HCT116 (cell line): ENCODE results near the gene CR2. TPM values are rescaled to one million over a fixed set of nuclear protein-coding genes. Genes with fewer than 3 reads are reported as not detected.

Source experiments
- ATAC-seq: fragments of 200-7000 bp; cut with Tn5 transposase; 2 replicates; pipeline ENCODE4 v1.9.1; 2020; ENCODE audit warnings: mild to moderate bottlenecking, moderate library complexity
- BruUV-seq: library from RNA; stranded (reverse); fragments of 400-500 nt; replicated peaks from 2 replicates; lab custom pipeline; 2021; lab: Mats Ljungman, UMichigan
- CTCF ChIA-PET: fragments of 300-600 bp; sonication (Branson Sonifier 250); formaldehyde crosslinking; loops from one replicate; lab custom pipeline; 2021; ENCODE audit warnings: antibody characterized with exemption; lab: Charles Lee
- POLR2A ChIA-PET: fragments of 300-600, 350-600 bp; sonication (Branson Sonifier 250); formaldehyde crosslinking; loops from one replicate; lab custom pipeline; 2021; ENCODE audit warnings: antibody characterized with exemption; lab: Charles Lee
- RAD21 ChIA-PET, 2 experiments: fragments of 300-600 bp; sonication (Branson Sonifier 250); formaldehyde crosslinking; loops; one replicate each; lab custom pipeline; 2023; ENCODE audit warnings: low total read pairs in 2 of 2; ENCODE audit not compliant: uncharacterized antibody in 2 of 2, unreplicated experiment in 2 of 2, low non-redundant PET in 1 of 2; lab: Charles Lee
- DNase-seq: peaks from one replicate; pipeline ENCODE4 v3.0.0-alpha.2; 2010; ENCODE audit warnings: low read depth, low spot score
- H2AFZ ChIP-seq: fragments of 200-600 bp; shearing (Covaris generic), sonication (generic); 2 replicates; pipeline ENCODE4 v1.6.1; 2017; ENCODE audit warnings: low read depth, mixed run types, mixed read lengths, antibody characterized with exemption, low read length; ENCODE audit not compliant: poor library complexity, severe bottlenecking
- H3K27ac ChIP-seq: 2 replicates; pipeline ENCODE4 v1.5.1; 2012; ENCODE audit warnings: low read depth, low read length
- H3K27me3 ChIP-seq: fragments of 200-600 bp; sonication (generic); 2 replicates; pipeline ENCODE4 v1.6.1; 2016; ENCODE audit warnings: mixed run types, low read length, mixed read lengths; ENCODE audit not compliant: insufficient read depth
- H3K36me3 ChIP-seq, 2 experiments: fragments of 200-500 bp in 1 of 2; fragments of 200-600 bp in 1 of 2; sonication (Bioruptor generic) in 1 of 2; sonication (generic) in 1 of 2; 2 replicates each; pipeline versions ENCODE4 v1.5.1 to v1.6.1; 2014 to 2016; ENCODE audit warnings: low read length in 2 of 2, inconsistent platforms in 1 of 2, mixed read lengths in 1 of 2, mixed run types in 1 of 2; ENCODE audit not compliant: insufficient read depth in 2 of 2, control insufficient read depth in 1 of 2
- H3K4me1 ChIP-seq, 2 experiments: fragments of 200-600 bp in 1 of 2; sonication (generic) in 1 of 2; 2 replicates each; pipeline versions ENCODE4 v1.5.1 to v1.6.1; 2012 to 2017; ENCODE audit warnings: low read length in 2 of 2, inconsistent platforms in 1 of 2, mild to moderate bottlenecking in 1 of 2, mixed read lengths in 1 of 2, mixed run types in 1 of 2, moderate library complexity in 1 of 2; ENCODE audit not compliant: insufficient read depth in 2 of 2, control insufficient read depth in 1 of 2
- H3K4me2 ChIP-seq: fragments of 200-600 bp; sonication (generic); 2 replicates; pipeline ENCODE4 v1.6.1; 2017; ENCODE audit warnings: mixed run types, low read length, mixed read lengths
- H3K4me3 ChIP-seq, 2 experiments: fragments of 200-600 bp in 1 of 2; sonication (generic) in 1 of 2; replicated peaks in 1 of 2; 2 replicates each; pipeline ENCODE4 v1.5.1; 2011 to 2016; ENCODE audit warnings: low read length in 2 of 2, control low read depth in 1 of 2, low read depth in 1 of 2, mild to moderate bottlenecking in 1 of 2, mixed read lengths in 1 of 2, mixed run types in 1 of 2
- H3K79me2 ChIP-seq: fragments of 200-600 bp; sonication (generic); 2 replicates; pipeline ENCODE4 v1.6.1; 2017; ENCODE audit warnings: mild to moderate bottlenecking, mixed run types, low read length, moderate library complexity, mixed read lengths; ENCODE audit not compliant: insufficient read depth
- H3K9ac ChIP-seq: fragments of 200-600 bp; sonication (generic); 2 replicates; pipeline ENCODE4 v1.6.1; 2016; ENCODE audit warnings: low read length, mixed read lengths
- H3K9me2 ChIP-seq: fragments of 200-600 bp; sonication (generic), shearing (Covaris generic); 2 replicates; pipeline ENCODE4 v1.6.1; 2017; ENCODE audit warnings: mixed run types, mild to moderate bottlenecking, moderate library complexity; ENCODE audit not compliant: insufficient read depth
- H3K9me3 ChIP-seq, 2 experiments: fragments of 200-500 bp in 1 of 2; fragments of 200-600 bp in 1 of 2; sonication (Bioruptor generic) in 1 of 2; sonication (generic) in 1 of 2; 2 replicates each; pipeline ENCODE4 v1.6.1; 2014 to 2017; ENCODE audit warnings: low read length in 2 of 2, mixed read lengths in 2 of 2, inconsistent platforms in 1 of 2, low read depth in 1 of 2, mild to moderate bottlenecking in 1 of 2, mixed run types in 1 of 2, moderate library complexity in 1 of 2; ENCODE audit not compliant: control insufficient read depth in 1 of 2, insufficient read depth in 1 of 2
- H4K20me1 ChIP-seq: fragments of 200-600 bp; sonication (generic), shearing (Covaris generic); 2 replicates; pipeline ENCODE4 v1.6.1; 2017; ENCODE audit warnings: mixed run types, mild to moderate bottlenecking, moderate library complexity; ENCODE audit not compliant: insufficient read depth
- CBX3 ChIP-seq: IDR thresholded peaks from 2 replicates; pipeline ENCODE4 v1.6.1; 2012; ENCODE audit warnings: low read depth
- CEBPB ChIP-seq: IDR thresholded peaks from 2 replicates; pipeline ENCODE4 v1.6.1; 2012; ENCODE audit warnings: low read depth
- EGR1 ChIP-seq: IDR thresholded peaks from 2 replicates; pipeline ENCODE4 v1.6.1; 2012; ENCODE audit warnings: low read depth
- ELF1 ChIP-seq: IDR thresholded peaks from 2 replicates; pipeline ENCODE4 v1.6.1; 2012; ENCODE audit warnings: low read depth, borderline replicate concordance
- EZH2 ChIP-seq: fragments of 200-600 bp; sonication (generic); IDR thresholded peaks from 2 replicates; pipeline ENCODE4 v1.6.1; 2017; ENCODE audit warnings: antibody characterized with exemption, mixed run types
- EZH2phosphoT487 ChIP-seq: fragments of 200-600 bp; IDR thresholded peaks from 2 replicates; pipeline ENCODE4 v1.6.1; 2018; ENCODE audit warnings: antibody characterized with exemption, borderline replicate concordance
- FOSL1 ChIP-seq: IDR thresholded peaks from 2 replicates; pipeline ENCODE4 v1.6.1; 2012; ENCODE audit warnings: low read depth
- POLR2A ChIP-seq: IDR thresholded peaks from 2 replicates; pipeline ENCODE4 v1.7.0; 2011; ENCODE audit warnings: borderline replicate concordance; ENCODE audit not compliant: insufficient read depth, insufficient read length; ENCODE audit errors: extremely low read depth
- POLR2AphosphoS5 ChIP-seq: IDR thresholded peaks from 2 replicates; pipeline ENCODE4 v1.6.1; 2011; ENCODE audit warnings: mild to moderate bottlenecking, low read depth, low read length, moderate library complexity
- RAD21 ChIP-seq: IDR thresholded peaks from 2 replicates; pipeline ENCODE4 v1.6.1; 2012; ENCODE audit warnings: low read depth, mild to moderate bottlenecking
- SIN3A ChIP-seq: IDR thresholded peaks from 2 replicates; pipeline ENCODE4 v1.6.1; 2012; ENCODE audit warnings: low read depth
- SP1 ChIP-seq: IDR thresholded peaks from 2 replicates; pipeline ENCODE4 v1.6.1; 2012; ENCODE audit warnings: low read depth
- SRF ChIP-seq: IDR thresholded peaks from 2 replicates; pipeline ENCODE4 v1.6.1; 2012; ENCODE audit warnings: low read depth
- TCF7L2 ChIP-seq: IDR thresholded peaks from 2 replicates; pipeline ENCODE4 v1.7.0; 2011; ENCODE audit warnings: borderline replicate concordance, inconsistent platforms; ENCODE audit not compliant: insufficient read depth, insufficient read length; ENCODE audit errors: extremely low read depth
- ZFX ChIP-seq: fragments of 450-650 bp; IDR thresholded peaks from 2 replicates; pipeline ENCODE4 v1.6.1; 2017
- ZNF274 ChIP-seq: fragments of 200-500 bp; sonication (Bioruptor generic); IDR thresholded peaks from 2 replicates; pipeline ENCODE4 v1.6.1; 2014; ENCODE audit warnings: mild to moderate bottlenecking, low read depth, low read length, inconsistent platforms
- intact Hi-C: fragments of 100-400 bp; cut with micrococcal nuclease; formaldehyde crosslinking; loops from 2 replicates; pipeline ENCODE4 v1.10.0; 2022
- total RNA-seq: library from RNA; stranded (reverse); gene quantifications from one replicate; pipeline ENCODE4 v1.2.1, GENCODE V29; 2021; ENCODE audit not compliant: unreplicated experiment
- TF ChIP-seq, protein P1 (sequence below), 3 experiments: fragments of 200-600 bp in 1 of 3; sonication (generic) in 1 of 3; IDR thresholded peaks in 2 of 3; conservative IDR thresholded peaks in 1 of 3; 2 replicates each; pipeline ENCODE4 v1.5.1; 2012 to 2017; ENCODE audit warnings: low read depth in 2 of 3, low read length in 2 of 3, antibody characterized with exemption in 1 of 3, borderline replicate concordance in 1 of 3, control low read depth in 1 of 3, mild to moderate bottlenecking in 1 of 3, mixed read lengths in 1 of 3, mixed run types in 1 of 3, moderate library complexity in 1 of 3; ENCODE audit not compliant: insufficient read depth in 1 of 3
- TF ChIP-seq, protein P2 (sequence below): IDR thresholded peaks from 2 replicates; pipeline ENCODE4 v1.6.1; 2011; ENCODE audit warnings: mild to moderate bottlenecking, low read length, moderate library complexity; ENCODE audit not compliant: insufficient replicate concordance; ENCODE audit errors: extremely low read depth
- TF ChIP-seq, protein P3 (sequence below): IDR thresholded peaks from 2 replicates; pipeline ENCODE4 v1.6.1; 2012
- TF ChIP-seq, protein P4 (sequence below): IDR thresholded peaks from 2 replicates; pipeline ENCODE4 v1.6.1; 2012; ENCODE audit warnings: low read depth

CR2 gene
- total RNA-seq, 1 experiment from 2014 or later = 4.0 TPM

DNA sequence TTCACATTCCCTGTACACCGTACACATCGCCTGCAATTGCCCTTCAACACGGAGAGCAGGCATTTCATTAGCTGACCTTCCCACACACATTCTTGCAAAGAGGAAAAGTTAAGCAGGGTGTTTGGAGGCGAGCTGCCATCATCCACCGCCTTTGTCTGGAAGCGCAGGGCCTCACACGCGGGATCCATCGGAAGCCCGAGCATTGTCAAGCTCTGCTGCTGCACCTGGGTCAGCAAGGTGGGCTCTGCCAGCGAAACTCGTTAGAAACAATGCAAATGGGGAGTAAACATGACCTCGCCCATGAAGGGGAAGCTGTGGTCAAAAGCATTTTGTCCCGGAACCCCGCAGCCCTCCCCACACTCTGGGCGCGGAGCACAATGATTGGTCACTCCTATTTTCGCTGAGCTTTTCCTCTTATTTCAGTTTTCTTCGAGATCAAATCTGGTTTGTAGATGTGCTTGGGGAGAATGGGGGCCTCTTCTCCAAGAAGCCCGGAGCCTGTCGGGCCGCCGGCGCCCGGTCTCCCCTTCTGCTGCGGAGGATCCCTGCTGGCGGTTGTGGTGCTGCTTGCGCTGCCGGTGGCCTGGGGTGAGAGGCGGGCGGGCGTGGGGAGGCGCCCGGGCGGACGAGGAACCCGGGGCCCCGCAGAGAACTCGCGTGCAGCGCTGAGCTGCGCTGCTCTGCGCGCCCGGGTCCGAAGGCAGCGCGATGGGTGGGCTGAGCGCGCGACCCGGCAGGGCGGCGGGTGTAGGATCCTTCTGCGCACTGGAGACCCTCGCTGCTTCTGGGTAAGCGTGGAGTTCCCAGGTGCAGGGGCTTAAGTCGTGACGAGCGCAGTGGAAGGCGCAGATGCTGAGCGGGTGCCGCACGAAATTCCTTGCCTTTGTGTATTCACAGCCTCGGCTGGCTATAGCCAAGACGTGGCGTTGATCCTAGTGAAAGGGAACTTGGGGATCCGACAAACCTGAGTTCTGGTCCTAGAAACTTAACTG is 42.0 kb downstream of the CR2 start, which contains the start of gene CR1:
Gene CR1 (plus strand): TSS at position 357 of the 992 bp plus-strand sequence. CDS start 111 bp downstream, at position 468.
- ChIA-PET RAD21 (no interaction called here), CTCF (no interaction called here), POLR2A (no interaction called here)
- Histone ChIP-seq H3K79me2 (no peaks in the 10 kb centered on the region), H3K4me2 (no peak within 1 kb of the TSS), H3K36me3 (no peaks in the 10 kb centered on the region), H3K27me3 (no peaks in the 10 kb centered on the region), H3K4me1 (no peaks in the 10 kb centered on the region), H3K9me3 (no peaks in the 10 kb centered on the region), H3K27ac (no peak within 1 kb of the TSS), H3K9me2 (no peaks in the 10 kb centered on the region), H2AFZ (no peak within 1 kb of the TSS), H4K20me1 (no peaks in the 10 kb centered on the region), H3K9ac (no peak within 1 kb of the TSS), H3K4me3 (no peak within 1 kb of the TSS)
- intact Hi-C loops = loop anchor here (5.0 kb wide), 1 partner anchor 239 kb away; no protein-coding TSS in a partner anchor
- TF ChIP-seq EGR1 = no peak
- TF ChIP-seq ZNF274 = no peak
- TF ChIP-seq TCF7L2 = no peak
- no peak for TF ChIP-seq EZH2
- TF ChIP-seq SP1 = no peak
- no peak for TF ChIP-seq CEBPB
- TF ChIP-seq, protein P1, sequence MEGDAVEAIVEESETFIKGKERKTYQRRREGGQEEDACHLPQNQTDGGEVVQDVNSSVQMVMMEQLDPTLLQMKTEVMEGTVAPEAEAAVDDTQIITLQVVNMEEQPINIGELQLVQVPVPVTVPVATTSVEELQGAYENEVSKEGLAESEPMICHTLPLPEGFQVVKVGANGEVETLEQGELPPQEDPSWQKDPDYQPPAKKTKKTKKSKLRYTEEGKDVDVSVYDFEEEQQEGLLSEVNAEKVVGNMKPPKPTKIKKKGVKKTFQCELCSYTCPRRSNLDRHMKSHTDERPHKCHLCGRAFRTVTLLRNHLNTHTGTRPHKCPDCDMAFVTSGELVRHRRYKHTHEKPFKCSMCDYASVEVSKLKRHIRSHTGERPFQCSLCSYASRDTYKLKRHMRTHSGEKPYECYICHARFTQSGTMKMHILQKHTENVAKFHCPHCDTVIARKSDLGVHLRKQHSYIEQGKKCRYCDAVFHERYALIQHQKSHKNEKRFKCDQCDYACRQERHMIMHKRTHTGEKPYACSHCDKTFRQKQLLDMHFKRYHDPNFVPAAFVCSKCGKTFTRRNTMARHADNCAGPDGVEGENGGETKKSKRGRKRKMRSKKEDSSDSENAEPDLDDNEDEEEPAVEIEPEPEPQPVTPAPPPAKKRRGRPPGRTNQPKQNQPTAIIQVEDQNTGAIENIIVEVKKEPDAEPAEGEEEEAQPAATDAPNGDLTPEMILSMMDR (IDR thresholded peaks at IDR 0.05 in 2 of 3, conservative IDR thresholded peaks at IDR 0.05 in 1 of 3; ENCODE audit: borderline replicate concordance in 1 of 3, insufficient read depth in 1 of 3, low read depth in 2 of 3, low read length in 2 of 3) = no peak
- TF ChIP-seq SRF = no peak
- no peak for TF ChIP-seq EZH2phosphoT487
- TF ChIP-seq CBX3 = no peak
- TF ChIP-seq, protein P2, sequence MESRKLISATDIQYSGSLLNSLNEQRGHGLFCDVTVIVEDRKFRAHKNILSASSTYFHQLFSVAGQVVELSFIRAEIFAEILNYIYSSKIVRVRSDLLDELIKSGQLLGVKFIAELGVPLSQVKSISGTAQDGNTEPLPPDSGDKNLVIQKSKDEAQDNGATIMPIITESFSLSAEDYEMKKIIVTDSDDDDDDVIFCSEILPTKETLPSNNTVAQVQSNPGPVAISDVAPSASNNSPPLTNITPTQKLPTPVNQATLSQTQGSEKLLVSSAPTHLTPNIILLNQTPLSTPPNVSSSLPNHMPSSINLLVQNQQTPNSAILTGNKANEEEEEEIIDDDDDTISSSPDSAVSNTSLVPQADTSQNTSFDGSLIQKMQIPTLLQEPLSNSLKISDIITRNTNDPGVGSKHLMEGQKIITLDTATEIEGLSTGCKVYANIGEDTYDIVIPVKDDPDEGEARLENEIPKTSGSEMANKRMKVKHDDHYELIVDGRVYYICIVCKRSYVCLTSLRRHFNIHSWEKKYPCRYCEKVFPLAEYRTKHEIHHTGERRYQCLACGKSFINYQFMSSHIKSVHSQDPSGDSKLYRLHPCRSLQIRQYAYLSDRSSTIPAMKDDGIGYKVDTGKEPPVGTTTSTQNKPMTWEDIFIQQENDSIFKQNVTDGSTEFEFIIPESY = no peak
- TF ChIP-seq RAD21 = no peak
- TF ChIP-seq SIN3A = no peak
- TF ChIP-seq, protein P3, sequence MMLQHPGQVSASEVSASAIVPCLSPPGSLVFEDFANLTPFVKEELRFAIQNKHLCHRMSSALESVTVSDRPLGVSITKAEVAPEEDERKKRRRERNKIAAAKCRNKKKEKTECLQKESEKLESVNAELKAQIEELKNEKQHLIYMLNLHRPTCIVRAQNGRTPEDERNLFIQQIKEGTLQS = no peak
- no peak for TF ChIP-seq ELF1
- no peak for TF ChIP-seq POLR2A
- no peak for TF ChIP-seq POLR2AphosphoS5
- no peak for TF ChIP-seq ZFX
- TF ChIP-seq, protein P4, sequence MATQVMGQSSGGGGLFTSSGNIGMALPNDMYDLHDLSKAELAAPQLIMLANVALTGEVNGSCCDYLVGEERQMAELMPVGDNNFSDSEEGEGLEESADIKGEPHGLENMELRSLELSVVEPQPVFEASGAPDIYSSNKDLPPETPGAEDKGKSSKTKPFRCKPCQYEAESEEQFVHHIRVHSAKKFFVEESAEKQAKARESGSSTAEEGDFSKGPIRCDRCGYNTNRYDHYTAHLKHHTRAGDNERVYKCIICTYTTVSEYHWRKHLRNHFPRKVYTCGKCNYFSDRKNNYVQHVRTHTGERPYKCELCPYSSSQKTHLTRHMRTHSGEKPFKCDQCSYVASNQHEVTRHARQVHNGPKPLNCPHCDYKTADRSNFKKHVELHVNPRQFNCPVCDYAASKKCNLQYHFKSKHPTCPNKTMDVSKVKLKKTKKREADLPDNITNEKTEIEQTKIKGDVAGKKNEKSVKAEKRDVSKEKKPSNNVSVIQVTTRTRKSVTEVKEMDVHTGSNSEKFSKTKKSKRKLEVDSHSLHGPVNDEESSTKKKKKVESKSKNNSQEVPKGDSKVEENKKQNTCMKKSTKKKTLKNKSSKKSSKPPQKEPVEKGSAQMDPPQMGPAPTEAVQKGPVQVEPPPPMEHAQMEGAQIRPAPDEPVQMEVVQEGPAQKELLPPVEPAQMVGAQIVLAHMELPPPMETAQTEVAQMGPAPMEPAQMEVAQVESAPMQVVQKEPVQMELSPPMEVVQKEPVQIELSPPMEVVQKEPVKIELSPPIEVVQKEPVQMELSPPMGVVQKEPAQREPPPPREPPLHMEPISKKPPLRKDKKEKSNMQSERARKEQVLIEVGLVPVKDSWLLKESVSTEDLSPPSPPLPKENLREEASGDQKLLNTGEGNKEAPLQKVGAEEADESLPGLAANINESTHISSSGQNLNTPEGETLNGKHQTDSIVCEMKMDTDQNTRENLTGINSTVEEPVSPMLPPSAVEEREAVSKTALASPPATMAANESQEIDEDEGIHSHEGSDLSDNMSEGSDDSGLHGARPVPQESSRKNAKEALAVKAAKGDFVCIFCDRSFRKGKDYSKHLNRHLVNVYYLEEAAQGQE = no peak
- TF ChIP-seq FOSL1 = no peak
- no peak for ATAC-seq
- no TSS peak for BruUV-seq
- DNase-seq = no peak
